D721Med (cell line): Measurements from ENCODE around the gene RPL36A.
A peak's percentile ranks its signal among the peaks of the same experiment; 100 is the strongest.

ENCODE experiments used
- DNase-seq: peaks from one replicate; pipeline ENCODE4 v3.0.0; 2011; ENCODE audit warnings: low spot score; ENCODE audit not compliant: insufficient read length
- FAIRE-seq: peaks from 2 replicates; lab custom pipeline; 2011; peaks lifted over from hg19 to GRCh38; lab: Jason Lieb, UNC
- CTCF ChIP-seq: IDR thresholded peaks from 2 replicates; pipeline ENCODE4 v1.5.1; 2012; ENCODE audit warnings: mild to moderate bottlenecking, control low read depth; ENCODE audit not compliant: insufficient read depth; ENCODE audit errors: missing control alignments

The RPL36A gene

GRCh38 chrX:101360390-101360789 is 30.4 kb upstream of the RPL36A start:
- no peak for TF ChIP-seq CTCF
- no peak for FAIRE-seq

GRCh38 chrX:101362116-101362515 is 28.7 kb upstream of the RPL36A start:
- TF ChIP-seq CTCF = no peak
- DNase-seq (no peak), FAIRE-seq (no peak)

More at GRCh38 chrX:101360390-101360789, 30.4 kb upstream of the RPL36A start:
- DNase-seq = no peak

GRCh38 chrX:101362757-101363156 is 28.1 kb upstream of the RPL36A start:
- DNase-seq (no peak), FAIRE-seq (no peak)
- TF ChIP-seq CTCF = no peak

- TF ChIP-seq CTCF = no peak
- no peak for FAIRE-seq
Observed at GRCh38 chrX:101365301-101365795, 25.5 kb upstream of the RPL36A start.

GRCh38 chrX:101368800-101369199 is 22.0 kb upstream of the RPL36A start:
- TF ChIP-seq CTCF = no peak
- peak; percentile 46 for FAIRE-seq
- no peak for DNase-seq

More at GRCh38 chrX:101365301-101365795, 25.5 kb upstream of the RPL36A start:
- no peak for DNase-seq

- FAIRE-seq = no peak
- no peak for DNase-seq
Observed at GRCh38 chrX:101369687-101370086, 21.1 kb upstream of the RPL36A start.

More at GRCh38 chrX:101369687-101370086, 21.1 kb upstream of the RPL36A start:
- no peak for TF ChIP-seq CTCF
